HCT116 (cell line): ENCODE data around the gene RAD51D. TPM values are rescaled to one million over a fixed set of nuclear protein-coding genes. Genes with fewer than 3 reads are reported as not detected.

Experiments used
- ATAC-seq: fragments of 200-7000 bp; cut with Tn5 transposase; 2 replicates; pipeline ENCODE4 v1.9.1; 2020; ENCODE audit warnings: mild to moderate bottlenecking, moderate library complexity
- BruUV-seq: library from RNA; stranded (reverse); fragments of 400-500 nt; replicated peaks from 2 replicates; lab custom pipeline; 2021; lab: Mats Ljungman, UMichigan
- CTCF ChIA-PET: fragments of 300-600 bp; sonication (Branson Sonifier 250); formaldehyde crosslinking; loops from one replicate; lab custom pipeline; 2021; ENCODE audit warnings: antibody characterized with exemption; lab: Charles Lee
- POLR2A ChIA-PET: fragments of 300-600, 350-600 bp; sonication (Branson Sonifier 250); formaldehyde crosslinking; loops from one replicate; lab custom pipeline; 2021; ENCODE audit warnings: antibody characterized with exemption; lab: Charles Lee
- RAD21 ChIA-PET, 2 experiments: fragments of 300-600 bp; sonication (Branson Sonifier 250); formaldehyde crosslinking; loops; one replicate each; lab custom pipeline; 2023; ENCODE audit warnings: low total read pairs in 2 of 2; ENCODE audit not compliant: uncharacterized antibody in 2 of 2, unreplicated experiment in 2 of 2, low non-redundant PET in 1 of 2; lab: Charles Lee
- DNase-seq: peaks from one replicate; pipeline ENCODE4 v3.0.0-alpha.2; 2010; ENCODE audit warnings: low read depth, low spot score
- H2AFZ ChIP-seq: fragments of 200-600 bp; shearing (Covaris generic), sonication (generic); 2 replicates; pipeline ENCODE4 v1.6.1; 2017; ENCODE audit warnings: low read depth, mixed run types, mixed read lengths, antibody characterized with exemption, low read length; ENCODE audit not compliant: poor library complexity, severe bottlenecking
- H3K27ac ChIP-seq: 2 replicates; pipeline ENCODE4 v1.5.1; 2012; ENCODE audit warnings: low read depth, low read length
- H3K27me3 ChIP-seq: fragments of 200-600 bp; sonication (generic); 2 replicates; pipeline ENCODE4 v1.6.1; 2016; ENCODE audit warnings: mixed run types, low read length, mixed read lengths; ENCODE audit not compliant: insufficient read depth
- H3K36me3 ChIP-seq, 2 experiments: fragments of 200-500 bp in 1 of 2; fragments of 200-600 bp in 1 of 2; sonication (Bioruptor generic) in 1 of 2; sonication (generic) in 1 of 2; 2 replicates each; pipeline versions ENCODE4 v1.5.1 to v1.6.1; 2014 to 2016; ENCODE audit warnings: low read length in 2 of 2, inconsistent platforms in 1 of 2, mixed read lengths in 1 of 2, mixed run types in 1 of 2; ENCODE audit not compliant: insufficient read depth in 2 of 2, control insufficient read depth in 1 of 2
- H3K4me1 ChIP-seq, 2 experiments: fragments of 200-600 bp in 1 of 2; sonication (generic) in 1 of 2; 2 replicates each; pipeline versions ENCODE4 v1.5.1 to v1.6.1; 2012 to 2017; ENCODE audit warnings: low read length in 2 of 2, inconsistent platforms in 1 of 2, mild to moderate bottlenecking in 1 of 2, mixed read lengths in 1 of 2, mixed run types in 1 of 2, moderate library complexity in 1 of 2; ENCODE audit not compliant: insufficient read depth in 2 of 2, control insufficient read depth in 1 of 2
- H3K4me2 ChIP-seq: fragments of 200-600 bp; sonication (generic); 2 replicates; pipeline ENCODE4 v1.6.1; 2017; ENCODE audit warnings: mixed run types, low read length, mixed read lengths
- H3K4me3 ChIP-seq, 2 experiments: fragments of 200-600 bp in 1 of 2; sonication (generic) in 1 of 2; replicated peaks in 1 of 2; 2 replicates each; pipeline ENCODE4 v1.5.1; 2011 to 2016; ENCODE audit warnings: low read length in 2 of 2, control low read depth in 1 of 2, low read depth in 1 of 2, mild to moderate bottlenecking in 1 of 2, mixed read lengths in 1 of 2, mixed run types in 1 of 2
- H3K79me2 ChIP-seq: fragments of 200-600 bp; sonication (generic); 2 replicates; pipeline ENCODE4 v1.6.1; 2017; ENCODE audit warnings: mild to moderate bottlenecking, mixed run types, low read length, moderate library complexity, mixed read lengths; ENCODE audit not compliant: insufficient read depth
- H3K9ac ChIP-seq: fragments of 200-600 bp; sonication (generic); 2 replicates; pipeline ENCODE4 v1.6.1; 2016; ENCODE audit warnings: low read length, mixed read lengths
- H3K9me2 ChIP-seq: fragments of 200-600 bp; sonication (generic), shearing (Covaris generic); 2 replicates; pipeline ENCODE4 v1.6.1; 2017; ENCODE audit warnings: mixed run types, mild to moderate bottlenecking, moderate library complexity; ENCODE audit not compliant: insufficient read depth
- H3K9me3 ChIP-seq, 2 experiments: fragments of 200-500 bp in 1 of 2; fragments of 200-600 bp in 1 of 2; sonication (Bioruptor generic) in 1 of 2; sonication (generic) in 1 of 2; 2 replicates each; pipeline ENCODE4 v1.6.1; 2014 to 2017; ENCODE audit warnings: low read length in 2 of 2, mixed read lengths in 2 of 2, inconsistent platforms in 1 of 2, low read depth in 1 of 2, mild to moderate bottlenecking in 1 of 2, mixed run types in 1 of 2, moderate library complexity in 1 of 2; ENCODE audit not compliant: control insufficient read depth in 1 of 2, insufficient read depth in 1 of 2
- H4K20me1 ChIP-seq: fragments of 200-600 bp; sonication (generic), shearing (Covaris generic); 2 replicates; pipeline ENCODE4 v1.6.1; 2017; ENCODE audit warnings: mixed run types, mild to moderate bottlenecking, moderate library complexity; ENCODE audit not compliant: insufficient read depth
- ATF3 ChIP-seq: IDR thresholded peaks from 2 replicates; pipeline ENCODE4 v1.6.1; 2012
- CBX3 ChIP-seq: IDR thresholded peaks from 2 replicates; pipeline ENCODE4 v1.6.1; 2012; ENCODE audit warnings: low read depth
- CEBPB ChIP-seq: IDR thresholded peaks from 2 replicates; pipeline ENCODE4 v1.6.1; 2012; ENCODE audit warnings: low read depth
- CTCF ChIP-seq, 3 experiments: fragments of 200-600 bp in 1 of 3; sonication (generic) in 1 of 3; IDR thresholded peaks in 2 of 3; conservative IDR thresholded peaks in 1 of 3; 2 replicates each; pipeline ENCODE4 v1.5.1; 2012 to 2017; ENCODE audit warnings: low read depth in 2 of 3, low read length in 2 of 3, antibody characterized with exemption in 1 of 3, borderline replicate concordance in 1 of 3, control low read depth in 1 of 3, mild to moderate bottlenecking in 1 of 3, mixed read lengths in 1 of 3, mixed run types in 1 of 3, moderate library complexity in 1 of 3; ENCODE audit not compliant: insufficient read depth in 1 of 3
- ELF1 ChIP-seq: IDR thresholded peaks from 2 replicates; pipeline ENCODE4 v1.6.1; 2012; ENCODE audit warnings: low read depth, borderline replicate concordance
- EZH2phosphoT487 ChIP-seq: fragments of 200-600 bp; IDR thresholded peaks from 2 replicates; pipeline ENCODE4 v1.6.1; 2018; ENCODE audit warnings: antibody characterized with exemption, borderline replicate concordance
- MAX ChIP-seq: IDR thresholded peaks from 2 replicates; pipeline ENCODE4 v1.6.1; 2012
- YY1 ChIP-seq: IDR thresholded peaks from 2 replicates; pipeline ENCODE4 v1.6.1; 2011; ENCODE audit warnings: low read length, low read depth, moderate library complexity, mild to moderate bottlenecking; ENCODE audit not compliant: insufficient replicate concordance; ENCODE audit errors: extremely low read depth
- ZBTB33 ChIP-seq: IDR thresholded peaks from 2 replicates; pipeline ENCODE4 v1.6.1; 2011; ENCODE audit warnings: mild to moderate bottlenecking, low read length, moderate library complexity; ENCODE audit not compliant: insufficient replicate concordance; ENCODE audit errors: extremely low read depth
- ZFX ChIP-seq: fragments of 450-650 bp; IDR thresholded peaks from 2 replicates; pipeline ENCODE4 v1.6.1; 2017
- intact Hi-C: fragments of 100-400 bp; cut with micrococcal nuclease; formaldehyde crosslinking; loops from 2 replicates; pipeline ENCODE4 v1.10.0; 2022
- total RNA-seq: library from RNA; stranded (reverse); gene quantifications from one replicate; pipeline ENCODE4 v1.2.1, GENCODE V29; 2021; ENCODE audit not compliant: unreplicated experiment

Gene RAD51D
- total RNA-seq, 1 experiment from 2014 or later = 12.9 TPM

GRCh38 chr17:35161281-35161761 is 41.7 kb upstream of the RAD51D start:
- Histone ChIP-seq H3K79me2 (no peaks in the 10 kb centered on the region), H3K27me3 (0 out of 2 replicates have a peak, but pooled peaks cover 7% of the 10 kb centered on the region), H2AFZ (no peak overlapping the region), H3K9ac (no peak overlapping the region), H3K9me3 (no peaks in the 10 kb centered on the region), H3K36me3 (no peaks in the 10 kb centered on the region), H3K9me2 (no peaks in the 10 kb centered on the region; the same call in 1 of the 2 replicates), H4K20me1 (no peaks in the 10 kb centered on the region), H3K4me3 (no peak overlapping the region), H3K27ac (no peak overlapping the region), H3K4me1 (no peaks in the 10 kb centered on the region), H3K4me2 (no peak overlapping the region)
- RAD21 ChIA-PET = no interaction called here
- BruUV-seq = no TSS peak
- ATAC-seq (no peak), DNase-seq (no peak)
- POLR2A ChIA-PET = no interaction called here
- TF ChIP-seq CEBPB (no peak), ELF1 (no peak), MAX (no peak), CBX3 (no peak), ZFX (no peak), ZBTB33 (no peak), CTCF (IDR thresholded peaks at IDR 0.05 in 2 of 3, conservative IDR thresholded peaks at IDR 0.05 in 1 of 3; ENCODE audit: borderline replicate concordance in 1 of 3, insufficient read depth in 1 of 3, low read depth in 2 of 3, low read length in 2 of 3) (no peak), YY1 (no peak), EZH2phosphoT487 (no peak), ATF3 (no peak)
- CTCF ChIA-PET = no interaction called here
- intact Hi-C loops = no loop called here
